Ovary (tissue), 3 donors: ENCODE measurements around the gene ANO1.

ENCODE experiments used
- CTCF ChIP-seq, 3 donors: fragments of 450-650 bp in 2 of 3; fragments of 200-600 bp in 1 of 3; IDR thresholded peaks; one replicate each; pipeline versions ENCODE4 v1.5.1 to v1.8.0; 2016 to 2022; ENCODE audit warnings: antibody characterized with exemption in 3 of 3, mild to moderate bottlenecking in 1 of 3
- EP300 ChIP-seq: sonication (generic); formaldehyde crosslinking; IDR thresholded peaks from one replicate; pipeline ENCODE4 v1.6.1; 2017; ENCODE audit warnings: antibody characterized with exemption
- POLR2A ChIP-seq: fragments of 450-650 bp; IDR thresholded peaks from one replicate; pipeline ENCODE4 v1.6.1; 2017; ENCODE audit warnings: antibody characterized with exemption, mild to moderate bottlenecking, moderate library complexity
- donor health status: DM: no; HTN: no; CAD: no.

- TF ChIP-seq POLR2A: no peak
- TF ChIP-seq CTCF (IDR thresholded peaks at IDR 0.05): no peak
- no peak for TF ChIP-seq EP300
These were observed 5.7 kb upstream of the ANO1 start for GRCh38 chr11:70072461-70072860.
